Measurements from ENCODE around the gene ZDHHC22. TPM values are rescaled to one million over a fixed set of nuclear protein-coding genes. Genes with fewer than 3 reads are reported as not detected.

ZDHHC22 gene
- total RNA-seq, 1 experiment from 2014 or later = 0.46 TPM

GRCh38 chr14:77189479-77189878 lies 47.9 kb upstream of the ZDHHC22 start:
- no peak for ATAC-seq
- Histone ChIP-seq H3K27ac (ENCODE audit: low read length) (no peak overlapping the region), H3K36me3 (ENCODE audit: control insufficient read depth, insufficient read depth, low read length) (no peaks in the 10 kb centered on the region), H3K4me1 (ENCODE audit: control insufficient read depth, insufficient read depth, low read length) (no peaks in the 10 kb centered on the region), H3K4me3 (ENCODE audit: low read depth in 2 of 2, low read length in 2 of 2) (no peak overlapping the region), H3K27me3 (ENCODE audit: control insufficient read depth, insufficient read depth, low read length) (no peaks in the 10 kb centered on the region), H3K9me3 (ENCODE audit: control insufficient read depth, insufficient read depth, low read depth, low read length) (no peaks in the 10 kb centered on the region)
- intact Hi-C loops (cut with micrococcal nuclease; ENCODE audit: unreplicated experiment) (no loop called here), in situ Hi-C loops (cut with HindIII; ENCODE audit: low pct_unique_long_range_greater_than_20kb, low sequenced_read_pairs) (no loop called here)
- TF ChIP-seq, protein P1, sequence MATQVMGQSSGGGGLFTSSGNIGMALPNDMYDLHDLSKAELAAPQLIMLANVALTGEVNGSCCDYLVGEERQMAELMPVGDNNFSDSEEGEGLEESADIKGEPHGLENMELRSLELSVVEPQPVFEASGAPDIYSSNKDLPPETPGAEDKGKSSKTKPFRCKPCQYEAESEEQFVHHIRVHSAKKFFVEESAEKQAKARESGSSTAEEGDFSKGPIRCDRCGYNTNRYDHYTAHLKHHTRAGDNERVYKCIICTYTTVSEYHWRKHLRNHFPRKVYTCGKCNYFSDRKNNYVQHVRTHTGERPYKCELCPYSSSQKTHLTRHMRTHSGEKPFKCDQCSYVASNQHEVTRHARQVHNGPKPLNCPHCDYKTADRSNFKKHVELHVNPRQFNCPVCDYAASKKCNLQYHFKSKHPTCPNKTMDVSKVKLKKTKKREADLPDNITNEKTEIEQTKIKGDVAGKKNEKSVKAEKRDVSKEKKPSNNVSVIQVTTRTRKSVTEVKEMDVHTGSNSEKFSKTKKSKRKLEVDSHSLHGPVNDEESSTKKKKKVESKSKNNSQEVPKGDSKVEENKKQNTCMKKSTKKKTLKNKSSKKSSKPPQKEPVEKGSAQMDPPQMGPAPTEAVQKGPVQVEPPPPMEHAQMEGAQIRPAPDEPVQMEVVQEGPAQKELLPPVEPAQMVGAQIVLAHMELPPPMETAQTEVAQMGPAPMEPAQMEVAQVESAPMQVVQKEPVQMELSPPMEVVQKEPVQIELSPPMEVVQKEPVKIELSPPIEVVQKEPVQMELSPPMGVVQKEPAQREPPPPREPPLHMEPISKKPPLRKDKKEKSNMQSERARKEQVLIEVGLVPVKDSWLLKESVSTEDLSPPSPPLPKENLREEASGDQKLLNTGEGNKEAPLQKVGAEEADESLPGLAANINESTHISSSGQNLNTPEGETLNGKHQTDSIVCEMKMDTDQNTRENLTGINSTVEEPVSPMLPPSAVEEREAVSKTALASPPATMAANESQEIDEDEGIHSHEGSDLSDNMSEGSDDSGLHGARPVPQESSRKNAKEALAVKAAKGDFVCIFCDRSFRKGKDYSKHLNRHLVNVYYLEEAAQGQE (IDR thresholded peaks at IDR 0.05; ENCODE audit: insufficient read depth in 1 of 2, low read depth in 2 of 2, low read length in 1 of 2) = no peak
- TF ChIP-seq TCF7L2 (IDR thresholded peaks at IDR 0.05; ENCODE audit: low read depth, low read length) (no peak), SIN3A (IDR thresholded peaks at IDR 0.05; ENCODE audit: borderline replicate concordance, insufficient read depth, low read depth, low read length) (no peak), POLR2AphosphoS5 (IDR thresholded peaks at IDR 0.05; ENCODE audit: low read depth, low read length) (no peak)
- TF ChIP-seq, protein P2, sequence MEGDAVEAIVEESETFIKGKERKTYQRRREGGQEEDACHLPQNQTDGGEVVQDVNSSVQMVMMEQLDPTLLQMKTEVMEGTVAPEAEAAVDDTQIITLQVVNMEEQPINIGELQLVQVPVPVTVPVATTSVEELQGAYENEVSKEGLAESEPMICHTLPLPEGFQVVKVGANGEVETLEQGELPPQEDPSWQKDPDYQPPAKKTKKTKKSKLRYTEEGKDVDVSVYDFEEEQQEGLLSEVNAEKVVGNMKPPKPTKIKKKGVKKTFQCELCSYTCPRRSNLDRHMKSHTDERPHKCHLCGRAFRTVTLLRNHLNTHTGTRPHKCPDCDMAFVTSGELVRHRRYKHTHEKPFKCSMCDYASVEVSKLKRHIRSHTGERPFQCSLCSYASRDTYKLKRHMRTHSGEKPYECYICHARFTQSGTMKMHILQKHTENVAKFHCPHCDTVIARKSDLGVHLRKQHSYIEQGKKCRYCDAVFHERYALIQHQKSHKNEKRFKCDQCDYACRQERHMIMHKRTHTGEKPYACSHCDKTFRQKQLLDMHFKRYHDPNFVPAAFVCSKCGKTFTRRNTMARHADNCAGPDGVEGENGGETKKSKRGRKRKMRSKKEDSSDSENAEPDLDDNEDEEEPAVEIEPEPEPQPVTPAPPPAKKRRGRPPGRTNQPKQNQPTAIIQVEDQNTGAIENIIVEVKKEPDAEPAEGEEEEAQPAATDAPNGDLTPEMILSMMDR (IDR thresholded peaks at IDR 0.05) = no peak
- POLR2A ChIA-PET = no interaction called here
- no TSS peak for BruUV-seq (replicated peaks)
- DNase-seq (ENCODE audit: low read depth, low spot score) = no peak
- CTCF ChIA-PET = no interaction called here

DNA sequence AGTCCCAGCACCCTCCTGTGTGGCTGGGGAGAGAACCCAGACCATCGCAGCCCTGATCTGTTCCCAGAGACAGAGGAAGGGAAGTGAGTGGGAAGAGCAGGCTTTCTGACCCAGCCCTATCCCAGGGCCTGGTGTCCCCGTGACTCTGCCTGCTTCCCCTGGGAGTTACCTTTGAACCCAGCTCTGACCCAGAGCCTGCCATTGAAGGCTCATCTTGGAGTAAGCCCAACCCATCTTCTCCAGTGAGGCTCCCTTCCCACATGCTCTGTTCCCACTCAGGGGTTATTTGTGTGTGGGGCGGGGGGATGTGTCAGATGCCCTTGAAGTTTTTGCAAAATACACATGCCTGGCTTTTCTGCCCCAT lies 46.0 kb upstream of the ZDHHC22 start:
- Histone ChIP-seq H3K9me3 (ENCODE audit: control insufficient read depth, insufficient read depth, low read depth, low read length) (no peaks in the 10 kb centered on the region), H3K36me3 (ENCODE audit: control insufficient read depth, insufficient read depth, low read length) (no peaks in the 10 kb centered on the region), H3K4me3 (ENCODE audit: low read depth in 2 of 2, low read length in 2 of 2) (no peak overlapping the region), H3K4me1 (ENCODE audit: control insufficient read depth, insufficient read depth, low read length) (no peaks in the 10 kb centered on the region), H3K27ac (ENCODE audit: low read length) (no peak overlapping the region), H3K27me3 (ENCODE audit: control insufficient read depth, insufficient read depth, low read length) (no peaks in the 10 kb centered on the region)
- in situ Hi-C loops (cut with HindIII; ENCODE audit: low pct_unique_long_range_greater_than_20kb, low sequenced_read_pairs) = no loop called here
- ChIA-PET POLR2A (no interaction called here), CTCF (no interaction called here)
- ATAC-seq = no peak
- DNase-seq (ENCODE audit: low read depth, low spot score) = no peak
- intact Hi-C loops (cut with micrococcal nuclease; ENCODE audit: unreplicated experiment) = no loop called here
- no TSS peak for BruUV-seq (replicated peaks)
- TF ChIP-seq POLR2AphosphoS5 (IDR thresholded peaks at IDR 0.05; ENCODE audit: low read depth, low read length) (no peak), SIN3A (IDR thresholded peaks at IDR 0.05; ENCODE audit: borderline replicate concordance, insufficient read depth, low read depth, low read length) (no peak), TCF7L2 (IDR thresholded peaks at IDR 0.05; ENCODE audit: low read depth, low read length) (no peak)
- TF ChIP-seq, protein P2 (IDR thresholded peaks at IDR 0.05) = no peak
- TF ChIP-seq, protein P1 (IDR thresholded peaks at IDR 0.05; ENCODE audit: insufficient read depth in 1 of 2, low read depth in 2 of 2, low read length in 1 of 2) = no peak
